Measurements from ENCODE around the gene PTGFRN. TPM values are rescaled to one million over a fixed set of nuclear protein-coding genes. Genes with fewer than 3 reads are reported as not detected.

The PTGFRN gene
- total and polyA plus RNA-seq, 9 of the 15 experiments (the other 6 are each of a cell fraction or from before 2014, with no cell fraction given): 17.3 to 33.1 (median 25.7) TPM

DNA sequence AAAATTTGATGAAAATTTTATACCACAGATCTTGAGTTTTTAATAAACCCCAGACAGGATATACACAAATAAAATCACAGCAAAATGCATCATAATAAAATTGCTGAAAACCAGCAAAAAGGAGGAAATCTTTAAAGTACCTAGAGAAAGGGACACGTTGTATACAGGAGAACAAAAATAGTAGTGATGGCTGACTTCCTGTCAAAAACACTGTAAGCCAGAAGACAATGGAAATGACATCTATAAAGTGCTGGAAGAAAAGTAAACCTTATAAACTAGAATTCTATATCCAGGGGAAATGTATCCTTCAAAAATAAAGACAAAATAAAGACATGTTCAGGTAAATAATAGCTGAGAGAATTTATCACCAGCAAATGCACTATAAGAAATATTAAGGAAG, 14.6 kb upstream of the PTGFRN start (continued):
- TF ChIP-seq, protein P1, sequence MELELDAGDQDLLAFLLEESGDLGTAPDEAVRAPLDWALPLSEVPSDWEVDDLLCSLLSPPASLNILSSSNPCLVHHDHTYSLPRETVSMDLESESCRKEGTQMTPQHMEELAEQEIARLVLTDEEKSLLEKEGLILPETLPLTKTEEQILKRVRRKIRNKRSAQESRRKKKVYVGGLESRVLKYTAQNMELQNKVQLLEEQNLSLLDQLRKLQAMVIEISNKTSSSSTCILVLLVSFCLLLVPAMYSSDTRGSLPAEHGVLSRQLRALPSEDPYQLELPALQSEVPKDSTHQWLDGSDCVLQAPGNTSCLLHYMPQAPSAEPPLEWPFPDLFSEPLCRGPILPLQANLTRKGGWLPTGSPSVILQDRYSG (tag; conservative IDR thresholded peaks at IDR 0.05; ENCODE audit: low read depth): no peak
- TF ChIP-seq MEF2A (IDR thresholded peaks at IDR 0.05; ENCODE audit: control insufficient read depth, low read depth, low read length) (0 out of 2 replicates have a peak, but pooled peaks have one; percentile 39), TRIM24 (IDR thresholded peaks at IDR 0.05) (peak; percentile 61 to 85), GABPA (tag; conservative IDR thresholded peaks at IDR 0.05; ENCODE audit: low read depth) (peak; percentile 37; the same call in 1 of the 2 replicates), ESRRB (CRISPR knock-in tag; IDR thresholded peaks at IDR 0.05; ENCODE audit: borderline replicate concordance) (no peak), HMG20B (CRISPR knock-in tag; IDR thresholded peaks at IDR 0.05) (no peak)
- TF ChIP-seq, protein P2, sequence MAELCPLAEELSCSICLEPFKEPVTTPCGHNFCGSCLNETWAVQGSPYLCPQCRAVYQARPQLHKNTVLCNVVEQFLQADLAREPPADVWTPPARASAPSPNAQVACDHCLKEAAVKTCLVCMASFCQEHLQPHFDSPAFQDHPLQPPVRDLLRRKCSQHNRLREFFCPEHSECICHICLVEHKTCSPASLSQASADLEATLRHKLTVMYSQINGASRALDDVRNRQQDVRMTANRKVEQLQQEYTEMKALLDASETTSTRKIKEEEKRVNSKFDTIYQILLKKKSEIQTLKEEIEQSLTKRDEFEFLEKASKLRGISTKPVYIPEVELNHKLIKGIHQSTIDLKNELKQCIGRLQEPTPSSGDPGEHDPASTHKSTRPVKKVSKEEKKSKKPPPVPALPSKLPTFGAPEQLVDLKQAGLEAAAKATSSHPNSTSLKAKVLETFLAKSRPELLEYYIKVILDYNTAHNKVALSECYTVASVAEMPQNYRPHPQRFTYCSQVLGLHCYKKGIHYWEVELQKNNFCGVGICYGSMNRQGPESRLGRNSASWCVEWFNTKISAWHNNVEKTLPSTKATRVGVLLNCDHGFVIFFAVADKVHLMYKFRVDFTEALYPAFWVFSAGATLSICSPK (IDR thresholded peaks at IDR 0.05; ENCODE audit: borderline replicate concordance): no peak

- Histone ChIP-seq H3K4me2 (ENCODE audit: insufficient read depth, low read length) (no peak overlapping the region), H4K20me1 (replicated peaks; ENCODE audit: control insufficient read depth, insufficient read depth, low read length) (no peaks in the 10 kb centered on the region), H3K4me3 (no peak overlapping the region), H2AFZ (ENCODE audit: low read depth, low read length) (no peak overlapping the region), H3K27me3 (ENCODE audit: control insufficient read depth in 2 of 2, insufficient read depth in 2 of 2, low read length in 2 of 2) (peaks cover 5 to 11% of the 10 kb centered on the region in 2 experiments; a peak in 3 of 5 replicates), H3K79me2 (ENCODE audit: control insufficient read depth, insufficient read depth, low read length) (no peaks in the 10 kb centered on the region), H3K4me1 (replicated peaks in 1 of 2; ENCODE audit: control insufficient read depth in 2 of 2, insufficient read depth in 2 of 2, low read length in 2 of 2) (no peaks in the 10 kb centered on the region; a peak in 3 of 5 replicates), H3K9me3 (replicated peaks; ENCODE audit: control insufficient read depth, insufficient read depth, low read depth, low read length) (peaks cover 2% of the 10 kb centered on the region; the same call in 1 of the 2 replicates), H3K27ac (ENCODE audit: extremely low read depth, low read depth, low read length) (no peak overlapping the region), H3K36me3 (ENCODE audit: control insufficient read depth, insufficient read depth, low read length) (no peaks in the 10 kb centered on the region), H3K9me1 (ENCODE audit: control insufficient read depth, insufficient read depth, low read length) (no peaks in the 10 kb centered on the region), H3K9ac (ENCODE audit: insufficient read depth in 1 of 2, low read depth in 2 of 2, low read length in 2 of 2) (no peak overlapping the region)
- in situ Hi-C loops (cut with MboI): no loop called here
- BruUV-seq (replicated peaks): no TSS peak
- ChIA-PET CTCF (ENCODE audit: low intra/inter-chr PET ratio) (no interaction called here), POLR2A (interaction anchor here (1.0 to 1.3 kb wide), 3 partner anchors 13 to 18 kb away, joined by 3 to 7 read pairs (median 5); no protein-coding TSS in a partner anchor)
- intact Hi-C loops (cut with micrococcal nuclease): no loop called here
- FAIRE-seq: no peak
- TF ChIP-seq ZNF12 (CRISPR knock-in tag; IDR thresholded peaks at IDR 0.05) (peak; percentile 99), ZNF121 (CRISPR knock-in tag; conservative IDR thresholded peaks at IDR 0.05) (0 out of 2 replicates have a peak, but pooled peaks have one; percentile 7)
- TF ChIP-seq, protein P3, sequence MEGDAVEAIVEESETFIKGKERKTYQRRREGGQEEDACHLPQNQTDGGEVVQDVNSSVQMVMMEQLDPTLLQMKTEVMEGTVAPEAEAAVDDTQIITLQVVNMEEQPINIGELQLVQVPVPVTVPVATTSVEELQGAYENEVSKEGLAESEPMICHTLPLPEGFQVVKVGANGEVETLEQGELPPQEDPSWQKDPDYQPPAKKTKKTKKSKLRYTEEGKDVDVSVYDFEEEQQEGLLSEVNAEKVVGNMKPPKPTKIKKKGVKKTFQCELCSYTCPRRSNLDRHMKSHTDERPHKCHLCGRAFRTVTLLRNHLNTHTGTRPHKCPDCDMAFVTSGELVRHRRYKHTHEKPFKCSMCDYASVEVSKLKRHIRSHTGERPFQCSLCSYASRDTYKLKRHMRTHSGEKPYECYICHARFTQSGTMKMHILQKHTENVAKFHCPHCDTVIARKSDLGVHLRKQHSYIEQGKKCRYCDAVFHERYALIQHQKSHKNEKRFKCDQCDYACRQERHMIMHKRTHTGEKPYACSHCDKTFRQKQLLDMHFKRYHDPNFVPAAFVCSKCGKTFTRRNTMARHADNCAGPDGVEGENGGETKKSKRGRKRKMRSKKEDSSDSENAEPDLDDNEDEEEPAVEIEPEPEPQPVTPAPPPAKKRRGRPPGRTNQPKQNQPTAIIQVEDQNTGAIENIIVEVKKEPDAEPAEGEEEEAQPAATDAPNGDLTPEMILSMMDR (IDR thresholded peaks at IDR 0.05 in 2 of 3, conservative IDR thresholded peaks at IDR 0.05 in 1 of 3; ENCODE audit: insufficient read depth in 2 of 3, low read depth in 1 of 3, low read length in 3 of 3): no peak
- no peak for DNase-seq (ENCODE audit: extremely low read depth in 1 of 4, low spot score in 3 of 4)
- no peak for ATAC-seq
These were observed 10.2 kb upstream of the PTGFRN start for GRCh38 chr1:116899529-116899928.
